ENCODE data around the gene NUCB1.

- TF ChIP-seq, protein P1, sequence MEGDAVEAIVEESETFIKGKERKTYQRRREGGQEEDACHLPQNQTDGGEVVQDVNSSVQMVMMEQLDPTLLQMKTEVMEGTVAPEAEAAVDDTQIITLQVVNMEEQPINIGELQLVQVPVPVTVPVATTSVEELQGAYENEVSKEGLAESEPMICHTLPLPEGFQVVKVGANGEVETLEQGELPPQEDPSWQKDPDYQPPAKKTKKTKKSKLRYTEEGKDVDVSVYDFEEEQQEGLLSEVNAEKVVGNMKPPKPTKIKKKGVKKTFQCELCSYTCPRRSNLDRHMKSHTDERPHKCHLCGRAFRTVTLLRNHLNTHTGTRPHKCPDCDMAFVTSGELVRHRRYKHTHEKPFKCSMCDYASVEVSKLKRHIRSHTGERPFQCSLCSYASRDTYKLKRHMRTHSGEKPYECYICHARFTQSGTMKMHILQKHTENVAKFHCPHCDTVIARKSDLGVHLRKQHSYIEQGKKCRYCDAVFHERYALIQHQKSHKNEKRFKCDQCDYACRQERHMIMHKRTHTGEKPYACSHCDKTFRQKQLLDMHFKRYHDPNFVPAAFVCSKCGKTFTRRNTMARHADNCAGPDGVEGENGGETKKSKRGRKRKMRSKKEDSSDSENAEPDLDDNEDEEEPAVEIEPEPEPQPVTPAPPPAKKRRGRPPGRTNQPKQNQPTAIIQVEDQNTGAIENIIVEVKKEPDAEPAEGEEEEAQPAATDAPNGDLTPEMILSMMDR (IDR thresholded peaks at IDR 0.05; ENCODE audit: insufficient read depth, low read depth, low read length) = peak; percentile 93
- TF ChIP-seq EZH2 (IDR thresholded peaks at IDR 0.05; ENCODE audit: insufficient read depth, low read length) = no peak
Measured at GRCh38 chr19:48970923-48971395, 70.8 kb downstream of the NUCB1 start.
